Fibroblast of lung (primary cell): Measurements from ENCODE around the gene CCDC93.

Experiments
- CTCF ChIP-seq, 2 donors: IDR thresholded peaks in 1 of 2; conservative IDR thresholded peaks in 1 of 2; 1 replicate in 1 of 2; 2 replicates in 1 of 2; pipeline ENCODE4 v1.5.1; 2011 to 2012; ENCODE audit warnings: low read length in 2 of 2, control low read depth in 1 of 2, inconsistent platforms in 1 of 2, low read depth in 1 of 2, mild to moderate bottlenecking in 1 of 2
- EZH2 ChIP-seq: IDR thresholded peaks from 2 replicates; pipeline ENCODE4 v1.5.1; 2012; ENCODE audit warnings: low read length, control low read depth, mild to moderate bottlenecking; ENCODE audit errors: missing control alignments

GRCh38 chr2:117943013-117943672 is 70.7 kb downstream of the CCDC93 start:
- TF ChIP-seq CTCF (conservative IDR thresholded peaks at IDR 0.05 in 1 of 2, IDR thresholded peaks at IDR 0.05 in 1 of 2; ENCODE audit: low read depth in 1 of 2, low read length in 2 of 2) (no peak), EZH2 (no peak)
